Activated CD4-positive, alpha-beta T cell treated with anti-CD3 and anti-CD28 coated beads for 1 hour (primary cell): ENCODE results near the gene MVB12B.

ENCODE experiments used
- DNase-seq: peaks from one replicate; pipeline ENCODE4 v3.0.0-alpha.2; 2020

Gene MVB12B

DNA sequence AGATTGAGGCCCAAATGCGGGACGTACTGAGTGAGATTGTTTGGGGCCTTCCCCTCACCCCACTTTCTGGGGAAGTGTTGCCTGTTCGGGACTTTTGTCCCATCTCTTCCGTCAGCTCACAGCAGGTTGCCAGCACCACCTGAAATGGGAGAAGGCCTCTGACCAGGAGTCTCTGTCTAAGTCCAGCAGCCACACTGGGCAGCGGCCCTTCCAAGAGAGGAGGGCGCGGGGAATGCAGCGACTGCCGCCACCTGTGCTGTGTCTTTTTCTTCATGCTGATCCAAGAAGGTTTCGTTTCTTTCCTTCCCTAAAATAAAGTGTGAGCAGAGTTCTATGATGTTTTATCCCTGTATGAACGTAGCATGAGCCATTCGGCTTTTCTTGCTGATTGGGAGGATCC is 152.9 kb downstream of the MVB12B start:
- DNase-seq: no peak

DNA sequence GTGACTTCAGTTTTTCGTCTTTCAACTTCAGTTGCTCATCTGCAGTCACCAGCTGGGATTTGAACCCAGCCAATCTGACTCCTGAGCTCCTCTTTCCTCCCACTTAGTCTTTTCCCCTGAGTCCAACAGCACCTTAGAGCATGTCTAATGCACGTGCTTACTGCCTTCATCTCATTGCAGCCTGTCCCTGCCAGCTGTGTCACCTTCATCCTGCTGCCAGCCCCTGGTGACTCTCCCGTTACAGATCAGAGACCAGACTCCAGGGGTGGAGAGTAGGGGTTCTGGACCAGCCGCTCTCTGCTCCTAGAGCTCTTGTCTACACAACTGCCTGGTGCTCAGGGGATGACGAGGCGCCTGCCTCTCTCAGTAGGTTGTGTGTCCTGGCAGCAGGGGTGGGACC is 154.2 kb downstream of the MVB12B start:
- DNase-seq: no peak

DNA sequence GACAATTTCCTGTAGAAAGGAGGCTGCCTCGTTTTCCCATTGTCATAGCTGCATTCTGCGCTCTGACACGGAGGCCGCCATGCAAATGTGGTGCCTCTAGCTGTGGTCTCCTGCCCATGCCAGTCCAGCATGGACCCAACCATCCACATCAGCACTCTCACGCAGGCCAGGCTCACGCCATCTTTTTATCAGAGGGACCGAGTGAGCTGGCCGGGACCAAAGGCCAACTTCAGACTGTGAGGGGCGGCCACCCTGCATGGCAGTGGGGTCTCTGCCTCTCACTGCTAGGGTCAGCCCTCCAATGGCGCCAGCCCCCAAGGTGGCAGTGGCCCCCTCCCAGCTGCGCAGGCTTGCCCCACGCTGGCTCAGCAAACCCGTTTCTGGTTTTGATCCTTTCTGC is 155.2 kb downstream of the MVB12B start:
- DNase-seq: no peak

DNA sequence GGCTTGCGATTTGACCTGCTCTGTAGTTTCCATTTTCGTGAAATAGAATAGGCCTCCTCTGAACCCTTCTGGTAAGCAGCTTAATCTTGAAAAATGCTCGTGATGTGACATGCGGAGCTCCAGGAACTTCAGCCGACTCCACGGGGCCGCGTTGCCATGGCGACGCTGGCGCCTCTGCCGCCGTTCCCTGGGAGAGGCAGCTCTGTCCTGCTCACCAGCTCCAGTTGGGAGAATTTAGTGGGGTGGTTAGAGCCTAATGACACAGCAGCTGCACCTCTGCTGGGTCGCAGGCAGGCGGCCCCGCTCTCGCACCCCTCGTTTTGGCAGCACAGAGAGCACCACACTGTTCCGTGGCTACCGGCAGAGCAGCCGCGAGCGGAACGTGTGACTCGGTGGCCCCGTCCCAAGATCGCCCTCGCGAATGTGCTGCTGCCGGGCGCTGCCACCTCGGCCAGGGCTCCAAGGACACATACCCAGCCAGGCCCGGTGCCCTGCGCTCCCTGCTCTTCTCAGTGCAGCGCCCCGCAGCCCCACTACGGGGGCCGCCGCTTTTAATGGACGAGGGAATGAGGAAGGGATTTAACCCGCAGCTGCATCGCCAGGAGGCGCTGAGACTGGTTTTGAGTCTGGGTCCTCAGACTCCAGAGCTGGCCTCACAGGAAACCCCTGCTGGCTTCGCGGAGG is 155.9 kb downstream of the MVB12B start:
- DNase-seq: no peak

DNA sequence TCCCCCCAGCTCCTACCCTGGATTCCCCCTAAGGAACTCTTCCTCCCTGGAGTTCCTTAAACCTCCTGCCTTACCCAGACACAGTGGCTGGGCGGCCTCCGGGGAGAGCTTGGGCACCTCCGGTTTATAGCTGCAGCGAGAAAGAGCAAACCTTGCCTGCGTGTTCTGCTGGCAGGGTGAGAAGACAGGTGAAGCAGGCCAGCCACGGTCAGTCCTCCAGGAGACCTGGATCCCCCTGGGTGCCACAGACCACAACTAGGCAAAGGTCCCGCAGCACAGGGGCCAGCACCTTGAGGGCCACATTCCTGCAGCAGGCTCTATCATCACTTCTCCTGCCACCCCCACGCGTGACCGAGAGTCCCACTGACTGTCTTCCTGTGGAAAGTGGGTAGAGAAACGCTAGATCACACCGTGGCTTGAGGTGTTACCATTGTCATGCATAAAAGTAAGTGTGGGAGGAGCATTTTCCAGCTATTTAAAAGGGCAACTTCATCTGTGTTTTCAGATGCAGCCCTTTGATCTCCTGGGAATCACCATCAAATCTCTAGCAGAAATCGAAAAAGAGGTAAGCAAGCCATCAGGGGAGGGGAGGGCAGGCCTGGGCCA is 156.9 kb downstream of the MVB12B start:
- DNase-seq: no peak

DNA sequence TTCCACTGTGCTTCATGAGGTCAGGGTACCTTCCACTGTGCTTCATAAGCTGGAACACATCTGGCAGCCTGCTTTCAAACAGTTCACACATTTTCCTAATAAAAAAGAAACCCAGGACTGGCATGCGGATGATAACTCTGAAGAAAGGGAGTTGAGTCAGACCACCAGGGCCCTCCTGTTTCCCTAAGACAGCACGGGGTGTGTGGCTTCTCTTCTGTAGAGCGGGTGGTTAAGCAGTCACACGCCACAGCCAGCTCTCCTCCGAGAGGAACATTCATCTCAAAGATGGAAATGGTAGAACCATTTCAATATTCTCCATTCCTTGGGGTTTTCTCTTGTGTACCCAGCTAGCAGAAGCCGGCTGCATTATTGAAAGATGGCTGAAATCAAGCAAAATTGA is 159.0 kb downstream of the MVB12B start:
- DNase-seq: no peak

DNA sequence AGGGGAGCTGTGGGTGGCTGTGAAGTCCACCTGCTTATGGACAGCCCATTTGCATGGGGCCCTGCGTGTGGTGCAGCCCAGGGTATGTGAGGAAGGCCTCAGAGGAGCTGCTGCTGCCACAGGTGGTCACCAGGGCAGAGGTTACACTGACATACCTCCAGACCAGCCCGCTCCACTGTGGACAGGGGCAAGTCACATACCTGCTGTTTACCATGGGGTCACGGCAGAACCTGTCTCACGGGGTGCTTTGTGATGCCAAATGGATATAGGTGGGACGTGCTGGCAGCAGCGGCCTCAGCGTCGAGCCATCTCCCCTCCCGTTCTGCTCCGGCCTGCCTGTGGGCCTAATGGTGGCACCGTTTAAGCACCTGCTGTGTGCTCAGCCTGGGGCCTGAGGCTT is 159.6 kb downstream of the MVB12B start:
- no peak for DNase-seq

DNA sequence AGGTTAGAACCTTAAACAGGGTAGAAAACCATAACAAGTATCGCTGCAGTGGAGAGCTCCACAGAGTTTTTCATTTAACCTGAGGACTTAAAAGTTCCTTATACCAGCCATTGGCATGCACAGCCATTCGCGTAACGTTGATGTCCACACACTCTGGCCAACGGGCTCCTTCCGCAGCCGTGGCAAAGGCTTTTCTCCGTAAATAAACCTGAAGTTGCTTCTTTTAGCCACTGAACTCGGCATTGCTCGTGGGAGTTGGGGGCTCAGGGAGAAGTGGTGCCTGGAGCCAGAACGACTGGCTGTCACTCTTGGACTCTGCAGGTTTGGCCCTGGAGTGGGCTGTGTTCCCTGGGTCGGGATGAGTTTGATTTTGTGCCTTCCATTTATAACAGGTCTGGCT is 161.2 kb downstream of the MVB12B start:
- DNase-seq: no peak

DNA sequence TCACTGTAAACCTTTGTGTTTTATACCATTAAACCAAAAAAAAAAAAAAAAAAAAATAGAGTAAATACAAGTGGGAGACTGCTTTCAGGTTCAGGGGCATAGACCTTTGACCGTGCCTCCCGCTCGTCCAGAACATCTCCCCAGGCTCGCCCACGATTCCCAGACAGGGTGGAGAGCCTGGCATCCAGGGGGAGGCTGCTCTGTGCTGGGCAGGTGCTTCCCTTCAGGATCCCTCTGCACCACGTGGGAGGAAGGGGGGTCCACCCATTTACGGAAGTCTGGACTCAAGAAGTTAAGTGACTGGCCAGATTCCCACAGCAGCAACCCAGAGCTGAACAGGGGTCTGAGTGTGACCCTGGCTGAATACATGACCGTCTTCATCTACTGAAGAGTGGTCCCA is 161.7 kb downstream of the MVB12B start:
- no peak for DNase-seq

DNA sequence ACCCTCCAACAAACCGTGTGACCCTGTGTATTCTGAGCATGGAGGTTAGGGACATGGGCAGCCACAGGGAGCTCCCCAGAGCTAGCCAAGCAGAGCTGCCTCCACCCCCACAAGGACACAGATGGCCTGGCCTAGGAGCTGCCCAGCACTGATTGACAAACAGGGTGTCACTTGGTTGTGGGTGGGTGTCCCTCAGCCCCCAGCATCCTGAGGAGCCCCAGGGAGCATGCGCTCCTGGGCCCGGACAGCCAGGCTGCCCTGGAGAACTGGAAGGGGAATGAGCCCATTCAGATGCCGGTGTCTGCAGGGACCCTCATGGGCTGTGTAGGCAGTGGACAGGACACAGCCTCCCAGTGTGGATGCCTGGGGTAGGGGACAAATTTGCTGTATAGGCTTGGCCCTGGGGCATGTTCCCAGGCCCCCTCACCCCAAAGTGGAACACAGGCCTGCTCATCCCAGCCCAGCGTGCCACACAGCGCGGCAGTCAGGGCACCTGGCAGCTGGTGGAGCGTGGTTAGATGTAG is 162.3 kb downstream of the MVB12B start:
- DNase-seq: no peak

DNA sequence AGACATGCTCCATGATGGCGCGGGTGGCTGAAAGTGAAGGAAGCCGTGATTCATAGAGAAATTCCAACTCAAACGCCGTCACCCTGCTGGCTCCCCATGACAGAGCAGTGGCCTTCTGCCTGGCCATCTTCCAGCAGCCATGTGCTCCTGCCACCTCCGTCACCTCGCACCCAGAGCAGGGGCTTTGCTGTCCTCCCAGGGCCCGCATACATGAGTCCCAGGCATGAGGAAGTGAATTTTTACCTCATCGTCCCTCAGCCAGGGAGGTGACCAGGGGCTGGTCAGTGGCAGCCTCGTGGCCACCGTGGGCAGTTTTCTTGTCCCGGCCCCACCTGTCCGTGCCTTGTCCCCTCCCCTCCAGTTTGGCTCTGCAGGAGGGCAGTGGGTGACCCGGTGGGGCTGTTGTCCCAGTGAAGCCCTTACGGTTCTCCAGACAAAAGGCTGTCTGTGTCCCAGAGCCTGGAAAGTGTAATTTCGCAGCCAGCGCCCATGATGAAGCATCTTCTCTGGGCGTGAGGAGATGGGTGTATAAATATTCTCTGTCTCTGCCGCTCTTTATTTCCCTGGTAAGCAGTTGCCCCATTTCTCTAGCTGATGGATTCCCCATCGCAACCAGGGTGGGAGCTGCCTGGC is 163.1 kb downstream of the MVB12B start:
- no peak for DNase-seq

DNA sequence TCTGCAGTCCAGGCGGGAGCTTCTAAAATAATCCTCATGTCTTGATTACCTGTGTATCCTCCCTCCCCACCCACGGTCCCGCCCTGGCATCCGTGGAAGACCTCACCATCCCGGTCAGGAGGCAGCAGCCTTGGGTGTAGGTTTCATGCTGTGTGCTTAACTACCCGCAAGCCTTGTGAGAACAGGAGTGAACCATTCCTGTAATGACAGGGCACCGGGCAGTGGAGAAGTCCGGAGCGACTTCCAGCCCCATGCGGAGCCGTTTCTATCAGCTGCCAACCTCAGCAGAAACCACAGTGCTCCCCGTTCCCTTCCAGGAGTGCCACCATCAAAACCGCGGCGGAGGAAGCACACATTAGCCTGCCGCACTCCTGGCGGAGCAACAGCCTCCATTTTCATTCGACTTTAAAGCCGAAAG is 163.6 kb downstream of the MVB12B start:
- DNase-seq: no peak

DNA sequence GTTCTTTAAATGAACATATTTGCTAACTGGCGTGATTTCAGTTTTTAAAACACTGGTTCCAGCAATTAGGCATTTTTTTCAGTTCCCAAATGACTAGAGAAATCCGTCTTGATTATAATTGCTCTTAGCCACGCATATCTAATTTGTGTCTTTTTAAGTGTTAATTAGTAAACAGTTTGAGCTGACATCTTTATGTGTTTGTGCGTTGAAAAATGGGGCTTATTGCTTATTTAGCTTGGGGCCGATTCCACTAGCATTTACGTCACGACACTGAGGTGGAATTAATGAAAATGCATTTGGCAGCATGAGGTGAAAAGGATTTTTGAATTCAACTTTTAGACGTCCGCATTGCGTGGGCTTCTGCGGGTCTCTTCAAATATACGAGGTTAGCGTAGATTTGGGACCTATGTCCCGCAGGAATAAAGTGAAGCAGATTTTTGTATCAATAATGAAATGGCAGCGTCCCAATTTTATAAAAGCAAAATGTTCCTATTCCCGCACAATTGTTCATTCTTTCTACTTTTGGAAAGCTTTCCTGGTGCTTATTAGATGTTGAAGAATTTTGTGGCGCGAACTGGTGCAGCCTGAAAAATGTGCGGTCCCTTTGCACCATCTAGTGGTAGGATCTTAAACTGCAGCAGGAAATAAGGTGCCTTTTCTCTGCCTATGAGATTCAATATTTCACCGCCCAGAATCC is 164.4 kb downstream of the MVB12B start:
- no peak for DNase-seq

DNA sequence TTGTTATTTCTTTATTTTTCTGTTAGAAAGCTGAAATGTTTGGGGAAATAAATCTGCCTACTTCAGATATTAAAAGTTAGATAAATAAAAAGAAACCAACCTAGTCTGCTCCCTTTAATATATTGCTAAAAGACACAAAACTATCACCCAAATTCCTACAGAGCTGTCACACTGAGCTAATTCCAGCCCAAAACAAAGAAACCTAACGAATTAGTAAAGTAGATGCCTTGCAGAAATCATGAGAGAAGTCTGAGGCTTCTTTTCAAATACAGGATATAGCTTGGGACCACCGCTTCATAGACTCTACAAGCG is 164.9 kb downstream of the MVB12B start:
- no peak for DNase-seq

DNA sequence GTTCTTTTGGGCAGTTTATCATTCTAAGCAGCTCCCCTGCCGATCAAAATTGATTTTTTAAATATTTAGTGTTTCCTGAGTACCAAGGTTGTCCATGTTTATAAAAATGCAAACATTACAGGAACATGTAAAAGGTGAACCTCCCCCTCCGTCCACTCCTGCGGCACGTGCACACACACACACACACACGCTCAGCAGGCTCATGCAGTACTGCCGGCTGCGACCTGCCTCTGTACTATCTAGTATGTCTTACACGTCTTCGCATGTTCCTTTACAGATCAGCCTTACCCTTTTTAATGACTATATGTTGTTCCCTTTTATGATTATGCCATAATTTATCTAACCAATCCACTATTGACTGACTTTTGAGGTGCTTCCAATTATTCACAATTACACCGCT is 165.3 kb downstream of the MVB12B start:
- no peak for DNase-seq

DNA sequence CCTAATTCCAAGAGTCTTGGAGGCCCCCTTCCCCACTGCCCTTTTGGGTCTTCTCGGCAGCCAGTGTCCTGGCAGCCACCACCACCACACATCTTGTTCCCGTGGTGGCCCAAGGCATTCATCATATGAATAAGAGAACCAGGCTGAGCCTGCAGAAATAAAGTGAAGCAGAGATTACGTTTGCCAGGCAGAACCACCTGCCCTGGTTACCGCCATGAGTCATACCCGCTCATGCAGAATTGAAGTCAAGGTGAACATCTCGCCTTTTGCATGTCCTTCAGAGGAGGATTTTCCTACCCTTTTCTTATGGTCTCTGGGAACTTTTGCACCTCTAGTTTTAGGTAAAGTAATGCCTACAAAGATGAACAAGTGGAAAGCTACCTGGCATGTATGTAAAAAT is 167.6 kb downstream of the MVB12B start:
- DNase-seq: no peak

DNA sequence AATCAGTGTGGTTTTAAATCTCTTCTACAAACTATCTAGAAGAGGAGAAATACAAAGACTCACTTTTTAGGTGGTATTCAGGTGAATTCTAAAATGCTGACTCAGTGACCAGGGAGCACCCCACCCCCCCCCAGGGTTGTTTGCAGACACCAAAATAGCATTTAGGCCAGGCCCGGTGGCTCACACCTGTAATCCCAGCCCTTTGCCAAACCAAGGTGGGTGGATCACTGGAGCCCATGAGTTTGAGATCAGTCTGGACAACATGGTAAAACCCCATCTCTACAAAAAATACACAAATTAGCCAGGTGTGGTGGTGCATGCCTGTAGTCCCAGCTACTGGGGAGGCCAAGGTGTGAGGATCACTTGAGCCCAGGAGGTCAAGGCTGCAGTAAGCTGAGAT is 168.1 kb downstream of the MVB12B start:
- no peak for DNase-seq

DNA sequence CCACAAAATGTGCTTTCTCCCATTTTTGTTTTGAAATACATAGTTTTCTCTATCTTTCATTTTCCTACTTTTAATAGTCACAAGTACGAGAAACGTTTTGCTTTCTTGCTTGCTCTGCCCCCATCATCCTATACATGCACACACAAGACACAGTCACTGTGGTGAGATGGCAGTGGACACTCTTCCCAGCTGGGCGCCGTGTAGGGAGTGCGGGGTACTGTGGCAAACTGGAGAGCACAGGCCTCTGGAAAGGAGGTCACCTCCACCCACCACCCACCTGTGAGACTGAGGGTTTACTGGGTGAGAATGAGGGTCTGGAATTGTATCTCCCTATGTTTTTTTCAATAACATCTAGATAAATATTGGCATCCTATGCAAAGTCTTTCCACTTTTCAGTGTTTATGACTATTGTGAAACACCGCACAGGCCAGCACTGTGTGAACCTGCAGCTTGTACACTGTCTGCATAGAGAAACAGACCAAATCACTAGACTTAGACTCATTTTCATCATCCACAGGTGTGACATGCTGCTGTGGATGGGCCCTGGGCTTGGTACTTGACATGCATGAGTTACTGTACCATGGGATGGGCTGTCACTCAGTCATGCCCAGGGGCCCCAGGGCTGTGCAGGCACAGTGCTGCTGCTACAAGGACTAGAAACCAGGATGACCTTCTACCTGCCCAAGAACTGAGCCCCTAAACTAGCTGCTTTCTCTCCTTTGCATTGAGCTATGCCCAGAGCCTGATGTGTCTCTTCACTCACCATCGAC is 169.0 kb downstream of the MVB12B start:
- no peak for DNase-seq

DNA sequence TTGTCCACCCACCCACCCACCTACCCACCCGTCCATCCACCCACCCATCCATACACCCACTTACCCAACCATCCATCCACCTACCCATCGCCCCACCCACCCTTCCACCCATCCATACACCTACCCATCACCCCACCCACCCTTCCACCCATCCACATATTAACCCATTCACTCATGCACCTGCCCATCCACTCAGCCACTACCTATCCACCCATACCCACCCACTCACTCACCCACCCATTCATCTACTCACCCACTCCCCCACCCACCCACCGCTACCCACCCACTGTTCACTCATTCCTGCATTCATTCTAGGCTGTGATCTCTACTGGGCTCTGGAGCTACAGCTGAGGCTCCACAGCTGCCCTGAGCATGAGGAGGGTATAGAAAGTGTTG is 169.6 kb downstream of the MVB12B start:
- DNase-seq: no peak

DNA sequence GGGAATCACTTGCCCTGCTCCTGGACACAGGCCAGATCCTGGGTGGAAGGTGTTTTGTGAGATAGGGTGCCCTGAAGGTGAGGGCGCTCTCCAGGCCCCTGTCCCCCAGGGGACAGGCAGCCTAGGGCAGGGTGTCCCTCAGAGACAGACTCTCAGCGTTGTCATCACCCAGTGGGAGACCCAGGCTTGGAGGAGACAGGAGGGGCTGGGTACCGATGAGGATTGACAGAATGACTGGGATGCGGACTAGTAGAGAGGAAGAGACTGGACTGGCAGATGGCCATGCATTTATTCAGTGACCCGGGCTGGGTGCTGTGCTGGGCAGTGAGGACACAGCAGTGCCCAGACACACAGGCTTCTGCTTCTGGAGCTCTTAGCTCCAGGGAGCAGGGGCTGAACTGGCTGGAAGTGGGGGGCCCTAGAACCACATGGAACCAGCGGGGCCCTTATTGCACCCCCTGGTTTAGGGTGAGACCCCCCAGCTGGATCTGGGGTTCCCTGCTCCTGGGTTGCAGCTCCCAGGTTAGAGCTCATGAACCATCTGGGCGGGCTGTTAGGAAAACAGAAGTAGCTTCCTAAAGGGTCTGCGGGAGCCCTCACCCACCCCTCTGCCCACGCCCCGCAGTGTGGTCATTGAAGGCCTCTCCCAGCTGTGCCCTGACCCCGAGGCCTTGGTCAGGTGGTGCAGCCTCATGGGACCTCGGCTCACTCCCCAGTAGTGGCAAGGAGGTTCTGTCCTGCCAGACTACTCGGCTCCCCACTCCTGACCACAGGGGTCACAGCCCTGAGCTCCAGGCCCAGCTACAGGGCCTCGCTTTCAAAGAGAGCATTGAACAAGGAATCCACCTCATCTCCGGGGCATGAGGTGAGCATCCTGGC is 170.4 kb downstream of the MVB12B start:
- DNase-seq: no peak

DNA sequence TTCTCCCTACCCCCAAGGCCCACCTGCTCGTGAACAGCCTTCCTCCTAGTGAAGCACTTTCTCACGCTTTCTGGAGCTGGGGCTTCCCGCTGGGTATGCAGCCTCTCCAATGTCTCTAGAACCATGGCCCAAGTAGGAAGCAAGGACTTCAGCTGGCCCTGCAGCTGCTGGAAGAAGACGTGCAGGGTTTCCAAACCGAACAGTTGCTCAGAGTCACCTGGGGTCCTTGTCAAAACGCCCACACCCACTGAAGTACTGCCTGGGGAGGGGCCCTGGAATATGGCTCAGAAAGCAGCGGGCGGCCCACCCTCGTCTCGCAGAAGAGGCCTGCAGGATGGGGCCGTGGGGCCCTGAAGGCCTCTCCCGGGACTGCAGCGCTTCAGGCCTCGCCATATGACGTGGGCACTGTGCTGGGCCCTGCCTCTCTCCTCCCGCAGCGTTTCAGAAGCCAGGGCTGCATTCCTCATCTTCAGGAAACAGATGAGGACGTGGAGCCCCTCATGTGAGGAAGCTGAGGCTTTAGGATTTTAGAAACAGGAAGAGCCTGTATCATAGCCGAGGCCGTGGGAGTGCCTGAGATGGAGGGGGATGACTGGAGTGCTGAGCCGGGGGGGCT is 171.1 kb downstream of the MVB12B start:
- DNase-seq: no peak

DNA sequence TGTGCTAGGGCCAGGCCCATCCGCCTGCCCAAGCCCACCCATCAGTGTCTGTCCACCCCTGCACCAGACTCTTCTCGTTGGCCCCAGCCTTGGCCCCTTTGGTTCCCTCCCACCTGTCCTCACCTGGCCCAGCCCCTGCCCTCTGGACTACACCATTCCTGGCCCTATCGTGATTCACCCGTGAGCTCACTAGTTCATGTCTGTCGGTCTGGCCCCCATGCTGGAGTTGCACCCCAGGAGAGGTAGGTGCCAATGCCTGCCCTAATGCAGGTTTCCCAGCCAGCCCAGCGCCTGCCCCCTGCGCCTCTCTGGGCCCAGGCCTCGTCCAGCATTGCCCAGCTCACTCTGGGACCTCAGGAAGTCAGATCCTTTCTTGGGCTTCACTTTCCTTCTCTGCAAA is 171.7 kb downstream of the MVB12B start:
- no peak for DNase-seq
